HL-60 (cell line): ENCODE measurements around the gene CPVL.

ENCODE experiments used
- CTCF ChIP-seq: IDR thresholded peaks from one replicate; pipeline ENCODE4 v1.5.1; 2011; ENCODE audit warnings: low read length, control low read depth, inconsistent platforms; ENCODE audit not compliant: insufficient read depth
- GABPA ChIP-seq: IDR thresholded peaks from 2 replicates; pipeline ENCODE4 v1.6.1; 2012; ENCODE audit warnings: low read depth
- POLR2AphosphoS5 ChIP-seq: IDR thresholded peaks from 2 replicates; pipeline ENCODE4 v1.6.1; 2012; ENCODE audit warnings: low read depth
- TF ChIP-seq, protein P1 (sequence below): IDR thresholded peaks from 2 replicates; pipeline ENCODE4 v1.6.1; 2012; ENCODE audit warnings: low read depth; ENCODE audit not compliant: insufficient replicate concordance

- no peak for TF ChIP-seq CTCF
- TF ChIP-seq GABPA, result no peak
- TF ChIP-seq, protein P1, sequence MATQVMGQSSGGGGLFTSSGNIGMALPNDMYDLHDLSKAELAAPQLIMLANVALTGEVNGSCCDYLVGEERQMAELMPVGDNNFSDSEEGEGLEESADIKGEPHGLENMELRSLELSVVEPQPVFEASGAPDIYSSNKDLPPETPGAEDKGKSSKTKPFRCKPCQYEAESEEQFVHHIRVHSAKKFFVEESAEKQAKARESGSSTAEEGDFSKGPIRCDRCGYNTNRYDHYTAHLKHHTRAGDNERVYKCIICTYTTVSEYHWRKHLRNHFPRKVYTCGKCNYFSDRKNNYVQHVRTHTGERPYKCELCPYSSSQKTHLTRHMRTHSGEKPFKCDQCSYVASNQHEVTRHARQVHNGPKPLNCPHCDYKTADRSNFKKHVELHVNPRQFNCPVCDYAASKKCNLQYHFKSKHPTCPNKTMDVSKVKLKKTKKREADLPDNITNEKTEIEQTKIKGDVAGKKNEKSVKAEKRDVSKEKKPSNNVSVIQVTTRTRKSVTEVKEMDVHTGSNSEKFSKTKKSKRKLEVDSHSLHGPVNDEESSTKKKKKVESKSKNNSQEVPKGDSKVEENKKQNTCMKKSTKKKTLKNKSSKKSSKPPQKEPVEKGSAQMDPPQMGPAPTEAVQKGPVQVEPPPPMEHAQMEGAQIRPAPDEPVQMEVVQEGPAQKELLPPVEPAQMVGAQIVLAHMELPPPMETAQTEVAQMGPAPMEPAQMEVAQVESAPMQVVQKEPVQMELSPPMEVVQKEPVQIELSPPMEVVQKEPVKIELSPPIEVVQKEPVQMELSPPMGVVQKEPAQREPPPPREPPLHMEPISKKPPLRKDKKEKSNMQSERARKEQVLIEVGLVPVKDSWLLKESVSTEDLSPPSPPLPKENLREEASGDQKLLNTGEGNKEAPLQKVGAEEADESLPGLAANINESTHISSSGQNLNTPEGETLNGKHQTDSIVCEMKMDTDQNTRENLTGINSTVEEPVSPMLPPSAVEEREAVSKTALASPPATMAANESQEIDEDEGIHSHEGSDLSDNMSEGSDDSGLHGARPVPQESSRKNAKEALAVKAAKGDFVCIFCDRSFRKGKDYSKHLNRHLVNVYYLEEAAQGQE, result no peak
- no peak for TF ChIP-seq POLR2AphosphoS5
These were observed 172.7 kb downstream of the CPVL start for GRCh38 chr7:28973591-28973990.
